Measurements from ENCODE around the gene EMX2.

Gene EMX2

GRCh38 chr10:117511601-117512390 is 30.8 kb upstream of the EMX2 start:
- DNase-seq (ENCODE audit: low read depth, low spot score) = no peak
- POLR2A ChIA-PET = no interaction called here
- no peak overlapping the region for H3K4me3 ChIP-seq (ENCODE audit: low read depth, low read length)
- CTCF ChIA-PET = interaction anchor here (1.7 kb wide), 1 partner anchor 16 kb away, joined by 4 read pairs; no protein-coding TSS in a partner anchor
- TF ChIP-seq, protein P1, sequence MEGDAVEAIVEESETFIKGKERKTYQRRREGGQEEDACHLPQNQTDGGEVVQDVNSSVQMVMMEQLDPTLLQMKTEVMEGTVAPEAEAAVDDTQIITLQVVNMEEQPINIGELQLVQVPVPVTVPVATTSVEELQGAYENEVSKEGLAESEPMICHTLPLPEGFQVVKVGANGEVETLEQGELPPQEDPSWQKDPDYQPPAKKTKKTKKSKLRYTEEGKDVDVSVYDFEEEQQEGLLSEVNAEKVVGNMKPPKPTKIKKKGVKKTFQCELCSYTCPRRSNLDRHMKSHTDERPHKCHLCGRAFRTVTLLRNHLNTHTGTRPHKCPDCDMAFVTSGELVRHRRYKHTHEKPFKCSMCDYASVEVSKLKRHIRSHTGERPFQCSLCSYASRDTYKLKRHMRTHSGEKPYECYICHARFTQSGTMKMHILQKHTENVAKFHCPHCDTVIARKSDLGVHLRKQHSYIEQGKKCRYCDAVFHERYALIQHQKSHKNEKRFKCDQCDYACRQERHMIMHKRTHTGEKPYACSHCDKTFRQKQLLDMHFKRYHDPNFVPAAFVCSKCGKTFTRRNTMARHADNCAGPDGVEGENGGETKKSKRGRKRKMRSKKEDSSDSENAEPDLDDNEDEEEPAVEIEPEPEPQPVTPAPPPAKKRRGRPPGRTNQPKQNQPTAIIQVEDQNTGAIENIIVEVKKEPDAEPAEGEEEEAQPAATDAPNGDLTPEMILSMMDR (IDR thresholded peaks at IDR 0.05; ENCODE audit: insufficient read depth, low read length, missing control alignments) = no peak

- no peak overlapping the region for H3K4me3 ChIP-seq (ENCODE audit: low read depth, low read length)
- POLR2A ChIA-PET = no interaction called here
- no peak for DNase-seq (ENCODE audit: low read depth, low spot score)
- TF ChIP-seq, protein P1 (IDR thresholded peaks at IDR 0.05; ENCODE audit: insufficient read depth, low read length, missing control alignments) = no peak
- CTCF ChIA-PET = interaction anchor here (1.2 kb wide), 2 partner anchors 18 to 744 kb away, joined by 3 to 5 read pairs; no protein-coding TSS in a partner anchor
Measured at GRCh38 chr10:117514971-117515370, 27.6 kb upstream of the EMX2 start.

GRCh38 chr10:117516681-117517080 is 25.9 kb upstream of the EMX2 start:
- H3K4me3 ChIP-seq (ENCODE audit: low read depth, low read length) = no peak overlapping the region
- POLR2A ChIA-PET = no interaction called here
- CTCF ChIA-PET = interaction anchor here (0.8 to 1.6 kb wide), 3 partner anchors 21 to 724 kb away, joined by 3 to 10 read pairs (median 4); no protein-coding TSS in a partner anchor
- DNase-seq (ENCODE audit: low read depth, low spot score) = no peak
- TF ChIP-seq, protein P1 (IDR thresholded peaks at IDR 0.05; ENCODE audit: insufficient read depth, low read length, missing control alignments) = no peak

GRCh38 chr10:117518246-117518645 is 24.3 kb upstream of the EMX2 start:
- no peak for DNase-seq (ENCODE audit: low read depth, low spot score)
- TF ChIP-seq, protein P1 (IDR thresholded peaks at IDR 0.05; ENCODE audit: insufficient read depth, low read length, missing control alignments) = no peak
- POLR2A ChIA-PET = no interaction called here
- CTCF ChIA-PET = interaction anchor here (1.1 kb wide), 2 partner anchors 22 to 742 kb away, joined by 3 read pairs; no protein-coding TSS in a partner anchor
- H3K4me3 ChIP-seq (ENCODE audit: low read depth, low read length) = no peak overlapping the region

DNA sequence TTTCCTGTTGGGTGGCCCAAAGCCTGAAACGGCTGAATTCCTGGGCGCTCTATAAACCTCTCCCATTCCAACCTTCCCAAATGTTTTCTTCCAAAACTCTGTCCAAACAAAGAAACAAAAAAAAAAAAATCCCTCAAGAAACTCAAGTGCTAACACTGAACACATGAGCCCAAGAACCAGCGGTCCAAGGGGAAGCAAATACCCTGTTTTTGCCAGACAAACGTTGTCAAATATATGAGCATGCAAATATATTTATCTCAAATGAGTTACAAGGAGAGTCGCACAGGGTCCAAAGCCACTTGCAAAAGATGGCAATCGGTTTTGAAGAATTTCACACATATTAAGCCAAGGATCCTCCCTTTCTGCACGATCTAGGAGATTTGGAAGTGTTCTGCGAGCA is 23.3 kb upstream of the EMX2 start:
- ChIA-PET CTCF (interaction anchor here (1.1 to 2.1 kb wide), 2 partner anchors 88 to 741 kb away, joined by 3 to 7 read pairs; no protein-coding TSS in a partner anchor), POLR2A (no interaction called here)
- TF ChIP-seq, protein P1 (IDR thresholded peaks at IDR 0.05; ENCODE audit: insufficient read depth, low read length, missing control alignments) = no peak
- DNase-seq (ENCODE audit: low read depth, low spot score) = no peak
- no peak overlapping the region for H3K4me3 ChIP-seq (ENCODE audit: low read depth, low read length)

DNA sequence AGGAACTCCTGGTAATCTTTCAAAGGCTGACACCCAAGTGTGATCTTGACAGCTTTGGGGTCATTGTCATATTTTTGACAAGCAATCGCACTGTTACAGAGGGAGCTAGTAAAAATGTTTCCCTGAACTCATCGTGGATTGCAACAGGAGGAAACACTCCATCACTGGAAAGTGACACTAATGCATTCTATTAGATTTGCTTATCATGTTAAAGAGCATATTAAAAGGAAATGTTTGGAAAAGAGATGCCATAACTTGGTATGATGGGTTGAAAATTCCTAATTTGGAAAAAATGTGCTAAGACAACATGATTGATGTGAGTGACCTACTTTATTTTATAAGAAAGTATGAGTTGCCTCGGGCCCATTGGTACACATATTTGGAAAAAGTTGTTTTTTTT is 22.7 kb upstream of the EMX2 start:
- TF ChIP-seq, protein P1 (IDR thresholded peaks at IDR 0.05; ENCODE audit: insufficient read depth, low read length, missing control alignments) = no peak
- DNase-seq (ENCODE audit: low read depth, low spot score) = no peak
- CTCF ChIA-PET = interaction anchor here (2.1 kb wide), 2 partner anchors 77 to 89 kb away, joined by 7 read pairs; no protein-coding TSS in a partner anchor
- POLR2A ChIA-PET = no interaction called here
- no peak overlapping the region for H3K4me3 ChIP-seq (ENCODE audit: low read depth, low read length)

Data from AG04449 (cell line).